Measurements from ENCODE around the gene MARCHF10.
"Not testable (repeated sequence)": the region's sequence is repeated elsewhere in the genome, so short reads cannot be mapped to it uniquely, and the experiment has no call there.

The MARCHF10 gene

GRCh38 chr17:62786646-62787045 lies 21.5 kb downstream of the MARCHF10 start:
- no peak for DNase-seq (ENCODE audit: low spot score)

DNA sequence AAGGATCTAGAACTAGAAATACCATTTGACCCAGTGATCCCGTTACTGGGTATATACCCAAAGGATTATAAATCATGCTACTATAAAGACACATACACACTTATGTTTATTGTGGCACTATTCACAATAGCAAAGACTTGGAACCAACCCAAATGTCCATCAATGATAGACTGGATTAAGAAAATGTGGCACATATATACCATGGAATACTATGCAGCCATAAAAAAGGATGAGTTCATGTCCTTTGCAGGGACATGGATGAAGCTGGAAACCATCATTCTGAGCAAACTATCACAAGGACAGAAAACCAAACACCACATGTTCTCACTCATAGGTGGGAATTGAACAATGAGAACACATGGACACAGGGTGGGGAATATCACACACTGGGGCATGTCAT lies 22.1 kb downstream of the MARCHF10 start:
- DNase-seq (ENCODE audit: low spot score): not testable (repeated sequence)

DNA sequence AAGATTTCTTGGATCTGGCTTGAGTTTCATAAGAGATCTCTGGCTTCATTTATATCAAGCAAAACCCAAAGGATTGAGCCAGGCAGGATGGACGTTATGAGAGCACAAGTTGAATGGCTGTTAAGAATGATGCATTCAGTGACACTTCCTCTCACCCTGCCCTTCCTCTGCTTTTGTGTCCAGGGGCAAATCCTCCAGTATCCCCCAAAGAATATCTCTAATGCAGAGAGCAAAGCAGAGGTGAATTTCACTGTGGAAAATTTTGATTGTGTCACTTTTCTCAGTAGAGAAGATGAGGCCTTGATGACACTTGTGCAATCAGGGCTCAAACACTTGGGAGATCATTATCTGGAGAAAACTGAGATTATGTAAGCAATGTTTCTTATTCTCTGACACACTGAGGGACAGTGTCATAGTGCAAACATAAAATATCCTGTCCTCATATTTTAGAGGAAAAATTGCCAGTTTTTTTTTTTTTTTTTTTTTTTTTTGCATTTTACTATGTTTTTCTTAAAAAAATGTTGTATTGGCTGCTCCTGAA lies 25.3 kb downstream of the MARCHF10 start:
- no peak for DNase-seq (ENCODE audit: low spot score)

DNA sequence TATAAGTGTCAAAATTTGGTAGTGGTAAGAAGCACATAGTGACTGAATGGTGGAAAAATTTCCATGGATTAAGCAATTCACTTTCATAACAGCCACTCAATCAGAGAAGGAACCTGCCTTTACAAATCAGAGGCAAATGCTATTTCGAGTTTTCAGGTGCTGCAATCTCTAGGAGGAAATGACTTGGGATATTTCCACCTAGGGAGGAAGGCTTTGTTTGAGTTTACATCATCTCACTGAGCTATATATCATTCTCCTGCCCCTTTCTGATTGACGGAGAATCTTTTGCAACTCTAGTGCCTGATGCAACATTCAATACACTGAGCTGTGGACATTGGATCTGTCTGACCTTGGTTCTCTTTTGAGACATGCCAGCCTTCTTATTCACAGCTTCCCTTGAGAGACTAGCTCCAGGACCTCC lies 26.3 kb downstream of the MARCHF10 start:
- no peak for DNase-seq (ENCODE audit: low spot score)

DNA sequence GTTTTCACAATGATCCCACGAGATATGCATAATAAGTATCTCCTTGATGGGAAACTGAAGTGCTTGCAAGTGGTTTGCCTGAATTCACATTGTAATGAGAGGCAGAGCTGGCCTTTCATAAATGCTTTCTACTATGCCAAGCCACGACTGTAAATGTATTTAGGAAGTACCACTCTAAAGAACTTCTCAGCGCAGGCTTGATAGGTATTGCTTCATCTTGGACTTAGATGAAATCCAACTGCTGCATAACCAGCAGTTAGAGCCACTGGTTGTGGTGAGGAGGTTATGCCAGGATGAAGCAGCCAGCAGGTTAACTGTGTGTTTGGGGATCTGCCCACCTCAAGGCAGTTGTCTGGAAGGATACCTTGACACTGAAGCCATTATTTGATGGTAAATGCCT lies 26.8 kb downstream of the MARCHF10 start:
- no peak for DNase-seq (ENCODE audit: low spot score)

DNA sequence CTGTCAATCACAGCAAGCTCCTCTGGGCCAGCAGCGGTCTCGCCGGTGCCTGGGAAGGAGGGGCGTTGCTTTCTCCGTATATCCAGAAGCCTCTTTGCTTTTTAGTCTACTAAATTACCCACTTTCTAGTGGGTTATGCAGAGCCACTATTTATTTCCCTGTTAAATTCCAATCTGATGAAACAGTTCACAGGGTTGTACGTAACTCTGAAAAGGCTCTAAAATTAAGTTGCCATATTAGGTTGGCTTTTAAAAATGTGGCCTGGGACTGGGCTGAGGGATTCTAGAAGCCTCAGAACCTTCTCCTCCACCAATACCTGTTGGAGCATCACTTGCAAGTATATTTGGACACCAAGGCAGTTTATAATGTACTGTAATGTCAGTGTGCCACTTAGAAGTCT lies 27.2 kb downstream of the MARCHF10 start:
- DNase-seq (ENCODE audit: low spot score): no peak

DNA sequence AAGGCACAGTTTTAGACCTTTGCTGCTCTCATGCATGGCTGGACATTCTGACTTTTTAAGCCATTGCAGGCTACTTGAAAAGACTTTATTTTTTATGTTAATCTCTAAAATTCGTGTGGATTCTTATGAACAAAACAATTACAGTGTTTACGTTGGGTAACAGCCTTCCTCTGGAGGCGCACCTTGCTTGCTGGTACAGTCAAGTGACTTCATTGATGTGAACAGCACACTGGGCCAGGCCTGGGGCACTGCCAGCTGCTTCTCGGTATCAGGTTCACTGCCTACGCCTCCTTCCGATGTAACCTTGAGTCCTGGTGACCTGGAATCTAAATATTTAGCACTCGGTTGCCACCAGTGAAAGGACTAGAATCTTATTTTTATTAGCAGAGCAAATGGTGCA lies 27.8 kb downstream of the MARCHF10 start:
- DNase-seq (ENCODE audit: low spot score): no peak

GRCh38 chr17:62778990-62779681 lies 29.0 kb downstream of the MARCHF10 start:
- peak; percentile 43 for DNase-seq (ENCODE audit: low spot score)

DNA sequence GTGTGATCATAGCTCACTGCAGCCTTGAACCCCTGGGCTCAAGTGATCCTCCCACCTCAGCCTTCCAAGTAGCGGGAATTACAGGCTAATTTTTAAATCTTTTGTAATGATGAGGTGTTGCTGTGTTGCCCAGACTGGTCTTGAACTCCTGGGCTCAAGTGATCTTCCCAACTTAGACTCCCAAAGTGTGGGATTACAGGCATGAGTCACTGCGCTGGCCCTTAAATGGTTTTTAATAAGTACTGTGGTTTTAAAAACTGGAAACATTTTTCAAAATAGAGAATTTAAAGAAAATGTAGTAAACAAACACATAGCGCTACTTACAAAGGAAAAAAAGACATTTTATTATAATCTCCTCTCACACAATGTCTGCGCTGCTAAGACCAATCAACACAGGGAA lies 32.2 kb downstream of the MARCHF10 start:
- DNase-seq (ENCODE audit: low spot score): no peak

GRCh38 chr17:62774338-62774737 lies 33.8 kb downstream of the MARCHF10 start:
- no peak for DNase-seq (ENCODE audit: low spot score)

GRCh38 chr17:62767997-62768396 lies 40.1 kb downstream of the MARCHF10 start:
- no peak for DNase-seq (ENCODE audit: low spot score)

DNA sequence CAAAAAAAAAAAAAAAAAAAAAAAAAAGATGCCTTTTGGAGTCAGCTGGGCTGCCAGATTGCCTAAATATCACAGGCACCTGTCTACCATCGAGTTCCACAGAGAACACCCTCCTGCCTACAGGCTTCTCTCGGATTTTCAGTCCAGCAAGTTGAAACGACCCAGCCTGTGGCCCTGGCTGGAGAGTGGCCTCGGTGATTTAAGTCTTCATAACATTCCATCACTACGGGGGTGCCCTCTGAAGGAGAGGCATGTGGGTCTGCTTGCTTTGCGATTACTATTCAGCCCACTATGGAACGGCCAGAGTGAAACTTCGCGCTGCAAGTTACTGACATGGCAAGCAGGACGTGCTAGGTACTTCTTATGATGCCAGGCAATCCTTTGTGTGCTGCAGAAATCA lies 42.8 kb downstream of the MARCHF10 start:
- DNase-seq (ENCODE audit: low spot score): no peak

DNA sequence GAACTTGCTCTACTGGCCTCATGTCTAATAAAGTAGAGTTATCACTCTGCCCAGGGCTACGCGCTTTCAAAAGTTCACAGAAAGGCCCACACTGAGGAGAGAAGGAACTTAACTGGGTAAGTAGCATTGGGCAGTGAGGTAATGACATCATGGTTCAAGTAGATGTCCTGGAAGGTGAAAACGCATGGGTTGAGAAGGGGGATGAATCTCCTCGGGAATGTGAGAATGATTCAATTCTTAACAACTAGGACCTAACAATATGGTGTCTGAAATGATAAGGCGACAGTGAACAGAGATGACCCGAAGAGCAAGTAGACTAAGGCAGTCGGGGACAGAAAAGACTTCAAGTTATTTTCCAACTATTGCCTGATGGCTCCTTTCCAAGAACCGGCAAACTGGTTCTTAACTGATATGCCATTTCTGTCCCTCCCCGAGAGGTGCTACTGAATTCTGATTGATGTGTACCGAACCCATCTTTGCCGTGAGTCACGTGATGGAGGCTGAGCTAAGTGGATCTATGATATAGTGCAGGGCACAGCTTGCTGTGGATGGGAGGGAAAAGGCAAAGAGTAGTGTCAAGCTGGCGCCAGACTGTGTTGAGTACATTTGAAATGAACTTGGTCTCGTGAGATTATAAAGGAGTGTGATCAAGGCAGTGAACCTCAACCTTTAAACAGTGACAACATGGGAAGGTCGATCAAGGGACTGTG lies 44.1 kb downstream of the MARCHF10 start:
- DNase-seq (ENCODE audit: low spot score): no peak

- DNase-seq (ENCODE audit: low spot score): no peak
Measured at GRCh38 chr17:62761884-62762283, 46.2 kb downstream of the MARCHF10 start.

DNA sequence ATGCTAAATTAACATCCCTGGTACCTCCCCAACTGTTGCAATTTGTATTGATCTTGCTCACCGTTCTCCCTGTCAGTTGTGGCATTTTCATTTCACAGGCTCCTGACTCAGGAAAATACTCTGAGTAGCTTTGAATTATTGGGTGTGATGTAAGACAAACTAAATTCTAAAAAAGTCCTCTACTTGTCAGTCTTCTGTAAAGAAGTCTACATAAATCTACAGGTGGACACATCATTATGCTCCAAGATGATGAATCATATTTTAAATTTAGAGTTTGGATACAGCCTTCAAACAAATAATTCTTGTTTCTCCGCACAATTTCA lies 47.2 kb downstream of the MARCHF10 start:
- no peak for DNase-seq (ENCODE audit: low spot score)

- no peak for DNase-seq (ENCODE audit: low spot score)
Measured at GRCh38 chr17:62760059-62760944, 47.8 kb downstream of the MARCHF10 start.

DNA sequence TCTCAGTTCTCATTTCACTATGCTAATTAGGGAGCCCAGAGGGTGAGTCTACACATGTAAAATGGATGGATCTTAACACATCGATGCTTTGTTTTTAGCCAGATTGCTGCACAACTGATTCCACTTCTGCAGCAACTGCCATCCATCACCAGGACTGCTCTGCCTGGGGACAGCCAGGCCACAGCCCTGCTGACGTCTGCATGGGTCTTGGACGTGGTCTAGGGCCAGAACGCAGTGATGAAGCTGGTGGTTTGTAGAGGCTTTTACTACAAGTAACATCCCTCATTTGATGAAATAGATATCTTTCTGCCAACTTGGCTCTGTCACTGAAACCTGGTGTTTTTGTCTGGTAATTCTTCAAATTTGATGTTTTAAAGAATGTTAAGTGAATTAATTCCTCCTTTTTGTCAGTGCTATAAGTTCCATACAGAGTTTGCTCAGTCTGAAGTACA lies 50.6 kb downstream of the MARCHF10 start:
- DNase-seq (ENCODE audit: low spot score): no peak

DNA sequence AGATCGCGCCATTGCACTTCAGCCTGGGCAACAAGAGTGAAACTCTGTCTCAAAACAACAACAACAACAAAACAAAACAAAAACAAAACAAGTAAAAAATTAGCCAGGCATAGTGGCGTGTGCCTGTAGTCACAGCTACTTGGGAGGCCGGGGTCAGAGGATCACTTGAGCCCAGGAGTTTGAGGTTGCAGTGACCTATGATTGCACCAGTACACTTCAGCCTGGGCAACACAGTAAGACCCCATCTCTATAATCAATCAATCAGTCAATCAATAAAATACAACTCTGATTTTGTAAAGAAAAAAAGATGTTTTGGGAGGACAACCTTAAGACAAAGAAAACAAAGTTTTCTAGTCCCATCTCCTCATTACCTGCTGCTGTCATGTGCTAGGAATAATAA lies 51.9 kb downstream of the MARCHF10 start:
- no peak for DNase-seq (ENCODE audit: low spot score)

DNA sequence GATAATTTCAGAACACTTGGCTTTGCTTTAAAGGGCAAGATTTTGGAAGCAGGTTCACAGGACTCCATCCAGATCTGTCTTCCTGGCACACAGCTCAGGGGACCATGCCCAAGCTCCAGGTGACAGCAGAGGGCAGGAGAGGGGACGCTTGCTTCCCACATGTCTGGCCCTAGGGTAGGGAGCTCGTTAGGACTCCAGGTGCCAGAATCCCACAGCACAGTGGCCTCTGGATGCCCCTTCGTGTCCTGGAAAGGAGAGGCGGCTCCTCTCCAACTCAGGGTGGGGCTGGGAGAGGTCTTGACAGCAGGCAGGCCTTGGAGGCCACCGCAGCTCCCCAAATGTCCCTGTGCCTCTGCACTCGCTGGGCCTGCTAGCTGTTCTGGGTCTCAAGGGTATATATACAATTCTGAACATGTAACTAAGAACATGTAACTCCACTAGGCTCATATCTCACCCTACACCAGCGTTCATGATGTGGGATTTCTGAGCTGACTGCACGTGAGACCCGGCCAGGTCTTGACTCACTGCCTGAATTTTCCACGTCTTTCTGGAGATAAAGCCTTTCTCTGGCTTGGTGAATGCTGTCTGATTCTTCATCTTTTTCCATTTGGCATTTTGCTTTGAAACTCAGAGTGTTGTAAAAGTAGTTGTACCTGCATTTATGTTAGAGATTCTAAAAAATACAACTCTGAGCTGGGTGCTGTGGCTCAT lies 52.8 kb downstream of the MARCHF10 start:
- DNase-seq (ENCODE audit: low spot score): no peak

DNA sequence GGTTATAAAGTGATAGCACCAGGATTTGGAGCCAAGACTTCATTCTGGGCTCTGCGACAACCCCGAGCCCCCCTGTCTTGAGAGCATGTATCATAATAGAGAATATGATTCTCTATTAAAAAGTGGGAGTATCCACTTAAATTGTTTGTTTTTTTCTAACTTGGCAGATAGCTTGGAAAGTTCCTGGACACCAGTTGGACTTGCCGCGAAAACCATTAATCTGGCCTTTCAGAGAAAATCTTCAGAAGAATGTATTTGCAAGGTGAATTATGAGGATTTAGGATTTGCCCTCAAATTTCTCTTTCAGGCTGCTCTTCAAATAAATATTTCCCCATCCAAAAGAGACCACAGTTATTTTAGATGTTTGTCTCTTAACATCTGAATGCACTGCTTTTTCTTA lies 53.5 kb downstream of the MARCHF10 start:
- DNase-seq (ENCODE audit: low spot score): no peak

- no peak for DNase-seq (ENCODE audit: low spot score)
Measured at GRCh38 chr17:62753562-62753961, 54.6 kb downstream of the MARCHF10 start.

Measured in RKO (cell line).